Activated B cell treated with CpG ODN at 0.5 μM for 24 hours (primary cell): Measurements from ENCODE around the gene SPATA31D1. TPM values are rescaled to one million over a fixed set of nuclear protein-coding genes. Genes with fewer than 3 reads are reported as not detected.

ENCODE experiments used
- ATAC-seq: fragments of 200-7000 bp; cut with Tn5 transposase; one replicate; pipeline ENCODE4 v1.10.0; 2021; ENCODE audit warnings: low read depth, mild to moderate bottlenecking, moderate library complexity
- CTCF ChIA-PET: fragments of 350-600 bp; sonication (Branson Sonifier 250); formaldehyde crosslinking; loops from one replicate; lab custom pipeline; 2021; ENCODE audit warnings: antibody characterized with exemption; lab: Charles Lee
- POLR2A ChIA-PET: fragments of 350-600 bp; sonication (Branson Sonifier 250); formaldehyde crosslinking; loops from one replicate; lab custom pipeline; 2021; ENCODE audit warnings: antibody characterized with exemption; lab: Charles Lee
- DNase-seq: peaks from one replicate; pipeline ENCODE4 v3.0.0; 2022
- H3K27ac Mint-ChIP-seq: one replicate; pipeline ENCODE4 v1.8.0; 2020; ENCODE audit warnings: mixed read lengths
- H3K27me3 Mint-ChIP-seq: one replicate; pipeline ENCODE4 v1.8.0; 2021; ENCODE audit warnings: mixed read lengths
- H3K36me3 Mint-ChIP-seq: one replicate; pipeline ENCODE4 v1.8.0; 2021; ENCODE audit warnings: low read depth, mixed read lengths
- H3K4me1 Mint-ChIP-seq: one replicate; pipeline ENCODE4 v1.8.0; 2021; ENCODE audit warnings: mixed read lengths
- H3K4me3 Mint-ChIP-seq: one replicate; pipeline ENCODE4 v1.8.0; 2020; ENCODE audit warnings: mild to moderate bottlenecking, mixed read lengths
- H3K9me3 Mint-ChIP-seq: one replicate; pipeline ENCODE4 v1.8.0; 2020; ENCODE audit warnings: mixed read lengths
- CTCF ChIP-seq: fragments of 200-600 bp; IDR thresholded peaks from one replicate; pipeline ENCODE4 v1.8.0; 2022; ENCODE audit warnings: antibody characterized with exemption, mild to moderate bottlenecking
- intact Hi-C: fragments of 100-400 bp; cut with micrococcal nuclease; formaldehyde crosslinking; loops from one replicate; pipeline ENCODE4 v1.15.1; 2024
- total RNA-seq: library from RNA; stranded (reverse); gene quantifications from 2 replicates; pipeline ENCODE4 v1.2.3, GENCODE V29; 2022

Gene SPATA31D1
- total RNA-seq, 1 donor from 2014 or later, result not detected

GRCh38 chr9:81989700-81990099 is 1.1 kb downstream of the SPATA31D1 start:
- no peak overlapping the region for H3K27ac Mint-ChIP-seq
- ATAC-seq (no peak), DNase-seq (no peak)
- POLR2A ChIA-PET, result no interaction called here
- intact Hi-C loops, result no loop called here
- CTCF ChIA-PET, result no interaction called here
- no peaks in the 10 kb centered on the region for H3K4me1 Mint-ChIP-seq
- H3K9me3 Mint-ChIP-seq, result no peaks in the 10 kb centered on the region
- no peaks in the 10 kb centered on the region for H3K36me3 Mint-ChIP-seq
- no peaks in the 10 kb centered on the region for H3K27me3 Mint-ChIP-seq
- TF ChIP-seq CTCF, result no peak
- H3K4me3 Mint-ChIP-seq, result no peak overlapping the region

DNA sequence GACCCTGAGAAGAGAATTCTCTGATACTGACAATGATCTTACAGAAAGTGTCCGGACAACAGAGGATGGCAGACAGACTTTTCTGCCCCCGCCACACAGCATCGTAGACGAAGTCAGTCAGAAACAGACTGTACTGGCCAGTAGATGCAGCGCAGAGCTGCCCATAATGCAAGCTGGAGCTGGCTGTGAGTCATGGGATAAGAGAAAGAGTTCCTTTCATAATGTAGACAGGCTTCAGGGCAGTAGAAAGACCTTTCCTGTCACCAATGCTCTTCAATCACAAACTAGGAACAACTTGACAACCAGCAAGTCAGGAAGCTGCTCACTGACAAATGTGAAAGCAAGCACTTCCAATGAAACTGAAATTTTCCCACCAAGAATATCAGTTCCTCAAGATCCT is 5.1 kb downstream of the SPATA31D1 start:
- ATAC-seq, result no peak
- Mint-ChIP-seq H3K27ac (no peak overlapping the region), H3K36me3 (no peaks in the 10 kb centered on the region), H3K9me3 (no peaks in the 10 kb centered on the region), H3K4me3 (no peak overlapping the region), H3K4me1 (no peaks in the 10 kb centered on the region), H3K27me3 (no peaks in the 10 kb centered on the region)
- ChIA-PET CTCF (no interaction called here), POLR2A (no interaction called here)
- TF ChIP-seq CTCF, result no peak
- DNase-seq, result no peak
- intact Hi-C loops, result no loop called here

DNA sequence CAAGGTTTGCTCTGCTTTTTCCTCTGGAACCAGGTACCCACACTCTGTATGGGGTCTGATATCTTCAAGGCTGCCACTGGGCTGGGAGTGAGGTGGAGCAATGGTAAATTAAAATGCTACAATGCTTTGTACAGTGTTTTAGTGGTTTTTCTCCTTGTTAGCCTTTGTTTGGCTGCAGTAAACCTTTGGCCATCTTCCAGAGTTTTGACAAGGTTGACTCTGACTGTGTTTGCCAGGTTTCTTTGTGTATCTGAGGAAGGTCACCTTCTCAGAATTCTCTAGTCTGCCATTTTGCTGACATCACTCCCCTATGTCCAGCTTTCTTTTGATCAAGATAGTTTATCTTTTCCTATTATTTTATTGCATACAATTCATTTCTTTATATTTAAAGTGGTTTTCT is 11.2 kb downstream of the SPATA31D1 start:
- ATAC-seq (no peak), DNase-seq (no peak)
- Mint-ChIP-seq H3K36me3 (no peaks in the 10 kb centered on the region), H3K9me3 (no peaks in the 10 kb centered on the region), H3K27ac (no peak overlapping the region), H3K4me1 (peaks cover 8% of the 10 kb centered on the region), H3K4me3 (no peak overlapping the region), H3K27me3 (no peaks in the 10 kb centered on the region)
- no peak for TF ChIP-seq CTCF
- ChIA-PET CTCF (no interaction called here), POLR2A (no interaction called here)
- intact Hi-C loops, result no loop called here

- Mint-ChIP-seq H3K9me3 (peaks cover 9% of the 10 kb centered on the region), H3K27ac (no peak overlapping the region), H3K4me1 (no peaks in the 10 kb centered on the region), H3K4me3 (no peak overlapping the region), H3K36me3 (no peaks in the 10 kb centered on the region), H3K27me3 (no peaks in the 10 kb centered on the region)
- no peak for DNase-seq
- POLR2A ChIA-PET, result no interaction called here
- CTCF ChIA-PET, result no interaction called here
- TF ChIP-seq CTCF, result no peak
- no peak for ATAC-seq
- intact Hi-C loops, result no loop called here
Measured at GRCh38 chr9:82010711-82011110, 22.1 kb downstream of the SPATA31D1 start.

DNA sequence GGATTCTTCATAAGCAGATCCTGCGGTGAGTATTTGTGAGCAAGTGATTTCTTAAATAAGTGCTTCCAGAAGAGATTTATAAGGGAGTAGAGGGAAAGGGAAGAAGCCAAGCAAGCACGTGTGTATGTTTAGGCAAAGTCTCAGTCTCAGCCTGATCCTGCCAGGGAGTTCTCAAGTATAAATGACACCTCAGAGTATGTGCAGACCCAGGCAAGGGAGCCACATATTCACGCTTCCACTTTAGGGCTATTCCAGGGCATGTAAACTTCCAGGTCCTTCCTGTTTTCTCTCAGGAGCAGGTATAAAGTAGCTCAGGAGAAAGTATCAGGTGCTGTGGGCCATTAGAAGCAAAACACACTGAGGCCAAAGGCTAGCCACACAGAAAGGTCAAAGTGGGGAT is 22.6 kb downstream of the SPATA31D1 start:
- CTCF ChIA-PET, result no interaction called here
- Mint-ChIP-seq H3K27me3 (no peaks in the 10 kb centered on the region), H3K4me3 (no peak overlapping the region), H3K4me1 (no peaks in the 10 kb centered on the region), H3K36me3 (no peaks in the 10 kb centered on the region), H3K27ac (no peak overlapping the region), H3K9me3 (peaks cover 9% of the 10 kb centered on the region)
- intact Hi-C loops, result no loop called here
- DNase-seq (no peak), ATAC-seq (no peak)
- POLR2A ChIA-PET, result no interaction called here
- TF ChIP-seq CTCF, result no peak
